ENCODE measurements around the gene ZNF699. TPM values are rescaled to one million over a fixed set of nuclear protein-coding genes. Genes with fewer than 3 reads are reported as not detected.

ZNF699 gene
- total and polyA plus RNA-seq, 2 donors (not counting 1 experiment from before 2014, with no cell fraction given): 5.2 to 17.3 TPM

DNA sequence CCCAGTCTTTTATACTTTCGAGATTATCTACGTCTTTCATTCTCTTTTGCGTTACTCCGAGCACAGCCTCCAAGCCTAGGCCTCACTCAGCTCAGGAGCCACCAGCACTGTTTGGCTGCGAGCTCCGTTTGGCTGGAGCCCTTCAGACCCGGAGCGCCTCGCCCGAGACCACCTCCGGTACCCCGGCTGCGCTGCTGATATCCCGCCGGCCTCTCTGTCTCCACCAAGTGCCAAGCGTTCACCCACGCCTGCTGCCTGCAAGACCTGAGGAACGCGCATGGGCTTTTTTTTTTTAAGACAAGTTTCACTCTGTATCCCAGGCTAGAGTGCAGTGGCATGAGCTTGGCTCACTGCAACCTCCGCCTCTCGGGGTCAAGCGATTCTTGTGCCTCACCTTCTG is 39.0 kb upstream of the ZNF699 start:
- no peak overlapping the region for H3K27ac Mint-ChIP-seq
- peaks cover 0 to 3% of the 10 kb centered on the region in 2 experiments for H3K36me3 ChIP-seq (replicated peaks in 1 of 2; ENCODE audit: control extremely low read depth in 1 of 2, control insufficient read depth in 1 of 2, extremely low read depth in 1 of 2, insufficient read depth in 2 of 2, low read length in 1 of 2)
- H3K27me3 Mint-ChIP-seq: no peaks in the 10 kb centered on the region
- intact Hi-C loops (cut with micrococcal nuclease): loop anchor here (10.0 kb wide), 1 partner anchor 54 kb away; no protein-coding TSS in a partner anchor
- no peak overlapping the region for H3K4me3 ChIP-seq (ENCODE audit: control extremely low read depth in 1 of 5, extremely low read depth in 1 of 5, insufficient read depth in 1 of 5, low read depth in 2 of 5, low read length in 4 of 5)
- no peaks in the 10 kb centered on the region for H3K4me1 Mint-ChIP-seq
- H3K79me2 ChIP-seq (ENCODE audit: control insufficient read depth, insufficient read depth, low read length): no peaks in the 10 kb centered on the region
- ATAC-seq (ENCODE audit: low read depth) (no peak), DNase-seq (no peak)
- no peaks in the 10 kb centered on the region for H3K4me1 ChIP-seq (ENCODE audit: control insufficient read depth in 2 of 2, insufficient read depth in 2 of 2, low read length in 2 of 2)
- no peak overlapping the region for H3K4me3 Mint-ChIP-seq
- 100% methylated on average over 22 of the region's 22 CpGs for WGBS (ENCODE audit: insufficient coverage)
- H3K27me3 ChIP-seq (replicated peaks in 1 of 4; ENCODE audit: control extremely low read depth in 1 of 4, control insufficient read depth in 3 of 4, insufficient read depth in 4 of 4, low read length in 3 of 4): no peaks in the 10 kb centered on the region
- POLR2A ChIA-PET: no interaction called here
- no peaks in the 10 kb centered on the region for H4K20me1 ChIP-seq (ENCODE audit: control insufficient read depth, insufficient read depth, low read length, poor library complexity, severe bottlenecking)
- no peak overlapping the region for H3K9ac ChIP-seq (ENCODE audit: low read length)
- no peak overlapping the region for H2AFZ ChIP-seq (ENCODE audit: insufficient read depth, low read depth, low read length, poor library complexity, severe bottlenecking)
- CTCF ChIA-PET: no interaction called here
- TF ChIP-seq EZH2 (IDR thresholded peaks at IDR 0.05; ENCODE audit: borderline replicate concordance, insufficient read depth, low read depth, low read length, poor library complexity, severe bottlenecking): no peak
- TF ChIP-seq, protein P1, sequence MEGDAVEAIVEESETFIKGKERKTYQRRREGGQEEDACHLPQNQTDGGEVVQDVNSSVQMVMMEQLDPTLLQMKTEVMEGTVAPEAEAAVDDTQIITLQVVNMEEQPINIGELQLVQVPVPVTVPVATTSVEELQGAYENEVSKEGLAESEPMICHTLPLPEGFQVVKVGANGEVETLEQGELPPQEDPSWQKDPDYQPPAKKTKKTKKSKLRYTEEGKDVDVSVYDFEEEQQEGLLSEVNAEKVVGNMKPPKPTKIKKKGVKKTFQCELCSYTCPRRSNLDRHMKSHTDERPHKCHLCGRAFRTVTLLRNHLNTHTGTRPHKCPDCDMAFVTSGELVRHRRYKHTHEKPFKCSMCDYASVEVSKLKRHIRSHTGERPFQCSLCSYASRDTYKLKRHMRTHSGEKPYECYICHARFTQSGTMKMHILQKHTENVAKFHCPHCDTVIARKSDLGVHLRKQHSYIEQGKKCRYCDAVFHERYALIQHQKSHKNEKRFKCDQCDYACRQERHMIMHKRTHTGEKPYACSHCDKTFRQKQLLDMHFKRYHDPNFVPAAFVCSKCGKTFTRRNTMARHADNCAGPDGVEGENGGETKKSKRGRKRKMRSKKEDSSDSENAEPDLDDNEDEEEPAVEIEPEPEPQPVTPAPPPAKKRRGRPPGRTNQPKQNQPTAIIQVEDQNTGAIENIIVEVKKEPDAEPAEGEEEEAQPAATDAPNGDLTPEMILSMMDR (IDR thresholded peaks at IDR 0.05): no peak
- no peak overlapping the region for H3K27ac ChIP-seq (ENCODE audit: low read length in 2 of 2)
- H3K9me3 ChIP-seq (ENCODE audit: control extremely low read depth in 1 of 3, control insufficient read depth in 2 of 3, insufficient read depth in 1 of 3, low read length in 2 of 3): peaks cover 3 to 81% (median 42%) of the 10 kb centered on the region in 3 donors
- H3K9me3 Mint-ChIP-seq (ENCODE audit: insufficient read depth): peaks cover 19% of the 10 kb centered on the region
- H3K4me2 ChIP-seq (replicated peaks; ENCODE audit: low read depth, low read length, poor library complexity, severe bottlenecking): no peak overlapping the region

DNA sequence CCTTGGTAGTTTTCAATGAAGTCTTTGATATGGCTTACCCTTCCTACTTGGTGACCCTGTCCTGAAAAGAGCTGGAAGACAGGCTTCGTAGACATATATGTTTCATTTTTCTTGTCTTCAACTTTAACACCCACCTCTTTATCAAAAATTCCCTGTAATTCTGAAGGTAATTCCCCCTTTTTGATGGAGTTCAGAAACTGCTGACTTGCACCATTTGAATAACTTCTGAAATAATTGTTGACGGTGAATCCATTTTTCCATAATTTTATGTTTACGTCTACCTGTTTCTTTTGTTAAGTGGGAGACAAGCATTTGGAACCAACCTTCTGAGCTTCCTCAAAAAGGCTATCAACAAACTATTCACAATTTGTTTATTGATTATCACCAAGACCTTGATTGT is 38.6 kb upstream of the ZNF699 start:
- peaks cover 2 to 7% of the 10 kb centered on the region in 2 experiments for H3K36me3 ChIP-seq (replicated peaks in 1 of 2; ENCODE audit: control extremely low read depth in 1 of 2, control insufficient read depth in 1 of 2, extremely low read depth in 1 of 2, insufficient read depth in 2 of 2, low read length in 1 of 2)
- intact Hi-C loops (cut with micrococcal nuclease): loop anchor here (10.0 kb wide), 1 partner anchor 53 kb away; no protein-coding TSS in a partner anchor
- H3K9me3 ChIP-seq (ENCODE audit: control extremely low read depth in 1 of 3, control insufficient read depth in 2 of 3, insufficient read depth in 1 of 3, low read length in 2 of 3): peaks cover 6 to 84% (median 40%) of the 10 kb centered on the region in 3 donors
- H2AFZ ChIP-seq (ENCODE audit: insufficient read depth, low read depth, low read length, poor library complexity, severe bottlenecking): no peak overlapping the region
- WGBS (ENCODE audit: insufficient coverage): no CpG with 5 or more reads among the region's 3 CpGs
- Mint-ChIP-seq H3K4me3 (no peak overlapping the region), H3K9me3 (ENCODE audit: insufficient read depth) (peaks cover 23% of the 10 kb centered on the region), H3K27me3 (no peaks in the 10 kb centered on the region), H3K27ac (no peak overlapping the region), H3K4me1 (no peaks in the 10 kb centered on the region)
- no peaks in the 10 kb centered on the region for H4K20me1 ChIP-seq (ENCODE audit: control insufficient read depth, insufficient read depth, low read length, poor library complexity, severe bottlenecking)
- H3K27me3 ChIP-seq (replicated peaks in 1 of 4; ENCODE audit: control extremely low read depth in 1 of 4, control insufficient read depth in 3 of 4, insufficient read depth in 4 of 4, low read length in 3 of 4): no peaks in the 10 kb centered on the region
- H3K9ac ChIP-seq (ENCODE audit: low read length): no peak overlapping the region
- POLR2A ChIA-PET: no interaction called here
- H3K4me1 ChIP-seq (ENCODE audit: control insufficient read depth in 2 of 2, insufficient read depth in 2 of 2, low read length in 2 of 2): no peaks in the 10 kb centered on the region
- ATAC-seq (ENCODE audit: low read depth): no peak
- no peak for DNase-seq
- H3K27ac ChIP-seq (ENCODE audit: low read length in 2 of 2): no peak overlapping the region
- CTCF ChIA-PET: no interaction called here
- no peak overlapping the region for H3K4me2 ChIP-seq (replicated peaks; ENCODE audit: low read depth, low read length, poor library complexity, severe bottlenecking)
- no peaks in the 10 kb centered on the region for H3K79me2 ChIP-seq (ENCODE audit: control insufficient read depth, insufficient read depth, low read length)
- H3K4me3 ChIP-seq (ENCODE audit: control extremely low read depth in 1 of 5, extremely low read depth in 1 of 5, insufficient read depth in 1 of 5, low read depth in 2 of 5, low read length in 4 of 5): no peak overlapping the region
- TF ChIP-seq, protein P1 (IDR thresholded peaks at IDR 0.05): no peak
- no peak for TF ChIP-seq EZH2 (IDR thresholded peaks at IDR 0.05; ENCODE audit: borderline replicate concordance, insufficient read depth, low read depth, low read length, poor library complexity, severe bottlenecking)
